Stomach smooth muscle (tissue), 2 donors: ENCODE data around the gene ZFAND2A.
"Not testable (repeated sequence)": the region's sequence is repeated elsewhere in the genome, so short reads cannot be mapped to it uniquely, and the experiment has no call there.

Source experiments
- H3K27ac ChIP-seq: one replicate; pipeline ENCODE4 v1.7.0; 2013; ENCODE audit warnings: mild to moderate bottlenecking, low read length, inconsistent platforms
- H3K27me3 ChIP-seq, 2 donors: one replicate each; pipeline ENCODE4 v1.7.0; 2013; ENCODE audit warnings: low read length in 2 of 2; ENCODE audit not compliant: insufficient read depth in 2 of 2, control insufficient read depth in 1 of 2
- H3K36me3 ChIP-seq, 2 donors: one replicate each; pipeline ENCODE4 v1.7.0; 2013; ENCODE audit warnings: low read length in 2 of 2; ENCODE audit not compliant: control insufficient read depth in 2 of 2, insufficient read depth in 2 of 2
- H3K4me1 ChIP-seq: one replicate; pipeline ENCODE4 v1.7.0; 2013; ENCODE audit warnings: low read length; ENCODE audit not compliant: control insufficient read depth, insufficient read depth
- H3K4me3 ChIP-seq, 2 donors: one replicate each; pipeline ENCODE4 v1.7.0; 2013; ENCODE audit warnings: low read length in 2 of 2
- H3K9ac ChIP-seq, 2 donors: one replicate each; pipeline ENCODE4 v1.7.0; 2013; ENCODE audit warnings: low read length in 2 of 2, mild to moderate bottlenecking in 1 of 2
- H3K9me3 ChIP-seq, 2 donors: one replicate each; pipeline ENCODE4 v1.7.0; 2013; ENCODE audit warnings: low read length in 2 of 2; ENCODE audit not compliant: control insufficient read depth in 2 of 2
- donor health status: healthy.
- donor health status: Pancreatic carcinoma.

Gene ZFAND2A, protein sequence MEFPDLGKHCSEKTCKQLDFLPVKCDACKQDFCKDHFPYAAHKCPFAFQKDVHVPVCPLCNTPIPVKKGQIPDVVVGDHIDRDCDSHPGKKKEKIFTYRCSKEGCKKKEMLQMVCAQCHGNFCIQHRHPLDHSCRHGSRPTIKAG

DNA sequence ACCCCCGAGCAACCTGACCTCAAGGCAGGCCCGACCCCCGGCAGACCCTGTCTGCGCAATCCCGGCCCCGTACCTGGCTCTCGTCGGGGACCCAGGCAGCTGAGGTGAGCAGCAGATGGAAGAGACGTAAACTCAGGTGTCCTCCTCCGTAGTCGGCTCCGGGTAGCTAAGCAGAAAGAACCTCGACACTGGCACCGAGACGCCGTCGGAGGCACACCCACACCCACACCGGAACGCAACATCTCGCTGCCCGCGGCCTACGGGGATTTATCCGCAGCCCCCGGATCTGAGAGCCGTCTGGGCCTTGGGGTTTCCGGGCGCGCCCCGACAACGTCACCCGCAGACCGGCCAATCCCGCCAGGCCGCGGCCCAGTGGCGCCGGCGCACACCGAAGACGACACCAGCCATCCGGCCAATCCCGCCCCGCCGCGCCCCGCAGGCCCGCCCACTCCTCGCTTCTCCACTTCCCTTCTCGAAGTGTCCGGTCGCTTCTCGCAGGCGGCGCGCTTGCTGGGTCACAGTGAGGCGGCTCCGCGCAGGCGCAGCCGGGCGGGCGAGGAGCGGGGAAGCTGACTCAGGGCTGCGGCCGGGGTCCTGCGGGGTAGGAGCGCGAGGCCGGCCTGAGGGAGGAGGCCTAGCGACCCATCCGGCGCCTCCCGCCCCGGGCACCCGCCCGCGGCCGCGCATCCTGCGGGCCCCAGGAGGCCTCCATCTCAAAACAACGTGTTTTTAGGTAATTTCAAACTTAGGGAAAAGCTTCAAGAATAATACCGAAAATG lies at the start of gene ZFAND2A:
Gene ZFAND2A, minus strand, starts transcription at position 306 of the 779 bp plus-strand sequence. CDS start 1,984 bp downstream, outside the sequence.
- H3K4me3 ChIP-seq, result peak within 1 kb of the TSS; percentile 86 to 99
- H3K9ac ChIP-seq, result peak within 1 kb of the TSS; percentile 97 to 98
- peaks cover 18 to 26% of the 10 kb centered on the region in 2 donors for H3K36me3 ChIP-seq
- no peaks in the 10 kb centered on the region for H3K9me3 ChIP-seq
- no peaks in the 10 kb centered on the region for H3K27me3 ChIP-seq
- H3K4me1 ChIP-seq, result peaks cover 20% of the 10 kb centered on the region
- peak within 1 kb of the TSS; percentile 93 for H3K27ac ChIP-seq

DNA sequence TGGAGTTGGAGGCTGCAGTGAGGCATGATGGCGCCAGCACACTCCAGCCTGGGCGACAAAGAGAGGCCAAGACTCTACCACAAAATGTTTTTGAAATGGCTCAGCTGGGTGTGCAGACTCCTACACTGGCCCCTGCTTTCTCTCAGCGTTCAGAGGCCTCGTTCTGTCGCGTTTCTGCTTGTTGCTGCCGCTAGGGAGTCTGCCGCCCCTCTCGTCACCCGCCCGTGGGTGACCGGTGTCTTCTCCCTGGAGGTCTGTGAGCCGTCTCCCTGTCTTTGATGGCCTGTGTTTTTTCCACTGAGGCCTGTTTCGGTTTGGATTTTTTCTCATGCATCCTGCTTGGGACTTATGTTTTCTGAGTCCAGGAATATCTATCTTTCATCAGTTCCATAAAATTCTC lies 49.1 kb upstream of the ZFAND2A start:
- H3K27ac ChIP-seq, result no peak overlapping the region
- H3K9ac ChIP-seq, result no peak overlapping the region
- no peaks in the 10 kb centered on the region for H3K9me3 ChIP-seq
- peaks cover 21 to 22% of the 10 kb centered on the region in 2 donors for H3K27me3 ChIP-seq
- no peaks in the 10 kb centered on the region for H3K36me3 ChIP-seq
- H3K4me3 ChIP-seq, result no peak overlapping the region
- peaks cover 12% of the 10 kb centered on the region for H3K4me1 ChIP-seq

DNA sequence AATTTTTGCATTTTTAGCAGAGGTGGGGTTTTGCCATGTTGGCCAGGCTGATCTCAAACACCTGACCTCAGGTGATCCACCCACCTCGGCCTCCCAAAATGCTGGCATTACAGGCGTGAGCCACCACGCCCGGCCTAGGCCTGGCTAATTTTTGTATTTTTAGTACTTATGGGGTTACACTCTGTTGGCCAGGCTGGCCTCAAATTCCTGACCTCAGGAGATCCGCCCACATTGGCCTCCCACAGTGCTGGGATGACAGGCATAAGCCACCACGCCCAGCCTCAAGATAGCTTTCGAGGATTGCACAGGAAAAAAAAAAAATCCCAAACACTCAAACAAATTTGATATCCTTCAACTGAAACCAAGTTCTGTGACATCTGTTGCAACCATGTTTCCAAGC lies 45.7 kb upstream of the ZFAND2A start:
- H3K27me3 ChIP-seq, result peaks cover 10 to 14% of the 10 kb centered on the region in 2 donors
- H3K9ac ChIP-seq, H3K9me3 ChIP-seq, H3K36me3 ChIP-seq, H3K4me3 ChIP-seq, H3K27ac ChIP-seq, H3K4me1 ChIP-seq: not testable (repeated sequence)

DNA sequence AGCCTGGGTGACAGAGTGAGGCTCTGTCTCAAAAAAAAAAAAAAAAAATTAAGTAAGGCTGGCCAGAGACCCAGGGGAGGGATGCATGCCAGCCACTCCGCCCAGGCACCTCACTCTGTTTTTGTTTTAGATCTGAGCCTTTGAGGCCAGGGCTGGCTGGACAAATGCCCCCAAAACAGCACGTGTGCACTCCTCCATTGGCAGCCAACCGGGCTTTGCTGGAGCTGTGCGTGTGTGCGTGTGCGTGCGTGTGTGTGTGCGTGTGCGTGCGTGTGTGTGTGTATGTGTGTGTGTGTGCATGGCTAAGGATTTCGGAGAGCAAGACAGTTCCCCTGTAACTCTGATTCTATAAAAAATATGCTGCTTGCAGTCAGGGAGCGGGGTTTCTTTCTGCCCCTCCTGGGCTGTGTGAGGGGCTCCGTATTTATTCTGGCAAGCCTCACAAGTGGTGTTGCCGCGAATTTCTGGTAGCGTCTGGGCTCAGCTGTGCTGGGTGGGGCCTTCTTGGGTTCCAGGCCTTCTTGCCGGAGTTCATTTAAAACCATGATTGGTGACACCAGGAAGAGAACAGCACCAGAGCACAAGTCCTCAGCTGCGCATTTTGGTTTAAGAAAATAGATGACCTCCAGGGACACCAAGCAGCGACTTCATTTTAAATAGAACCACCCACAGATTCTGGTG lies 44.6 kb upstream of the ZFAND2A start:
- no peaks in the 10 kb centered on the region for H3K36me3 ChIP-seq
- H3K9ac ChIP-seq, result no peak overlapping the region
- no peaks in the 10 kb centered on the region for H3K9me3 ChIP-seq
- peaks cover 8 to 9% of the 10 kb centered on the region in 2 donors for H3K27me3 ChIP-seq
- H3K27ac ChIP-seq, result no peak overlapping the region
- H3K4me1 ChIP-seq, result no peaks in the 10 kb centered on the region
- no peak overlapping the region for H3K4me3 ChIP-seq

DNA sequence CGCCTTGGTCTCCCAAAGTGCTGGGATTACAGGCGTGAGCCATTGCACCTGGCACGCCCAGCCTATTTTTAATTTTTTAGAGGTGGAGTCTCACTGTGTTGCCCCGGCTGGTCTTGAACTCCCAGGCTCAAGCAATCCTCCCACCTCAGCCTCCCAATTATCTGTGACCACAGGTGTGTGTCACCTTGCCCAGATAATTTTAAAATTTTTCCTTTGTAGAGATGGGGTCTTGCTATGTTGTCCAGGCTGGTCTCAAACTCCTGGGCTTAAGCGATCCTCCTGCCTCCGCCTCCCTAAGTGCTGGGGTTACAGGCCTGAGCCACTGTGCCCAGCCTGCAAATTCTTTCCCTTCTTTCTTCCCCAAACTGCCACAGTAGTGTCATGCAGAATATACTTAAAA lies 42.9 kb upstream of the ZFAND2A start:
- not testable (repeated sequence) for H3K27me3 ChIP-seq, H3K4me1 ChIP-seq, H3K9ac ChIP-seq, H3K9me3 ChIP-seq, H3K27ac ChIP-seq, H3K4me3 ChIP-seq, H3K36me3 ChIP-seq

DNA sequence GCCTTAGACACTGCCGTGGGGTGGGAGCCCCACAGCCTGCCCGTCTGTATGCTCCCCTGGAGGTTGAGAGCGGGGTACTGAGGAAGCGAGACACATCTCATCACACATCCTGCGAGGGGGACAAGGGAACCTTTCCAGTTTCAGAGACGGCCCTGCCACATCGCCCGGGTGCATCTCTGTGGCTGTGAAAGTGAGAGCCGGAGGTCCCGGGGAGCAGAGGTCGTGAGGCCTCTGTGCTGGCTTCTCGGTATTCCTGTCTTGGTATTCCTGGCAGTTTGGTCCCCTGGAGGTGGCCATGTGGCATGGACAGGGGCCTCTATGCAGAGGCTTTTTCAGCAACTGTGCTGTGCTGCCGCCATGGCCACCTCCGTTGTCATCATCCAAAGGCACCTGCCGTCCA lies 41.9 kb upstream of the ZFAND2A start:
- H3K36me3 ChIP-seq, result no peaks in the 10 kb centered on the region
- peaks cover 5 to 6% of the 10 kb centered on the region in 2 donors for H3K27me3 ChIP-seq
- H3K9me3 ChIP-seq, result no peaks in the 10 kb centered on the region
- no peak overlapping the region for H3K4me3 ChIP-seq
- no peaks in the 10 kb centered on the region for H3K4me1 ChIP-seq
- H3K9ac ChIP-seq, result no peak overlapping the region
- H3K27ac ChIP-seq, result no peak overlapping the region

DNA sequence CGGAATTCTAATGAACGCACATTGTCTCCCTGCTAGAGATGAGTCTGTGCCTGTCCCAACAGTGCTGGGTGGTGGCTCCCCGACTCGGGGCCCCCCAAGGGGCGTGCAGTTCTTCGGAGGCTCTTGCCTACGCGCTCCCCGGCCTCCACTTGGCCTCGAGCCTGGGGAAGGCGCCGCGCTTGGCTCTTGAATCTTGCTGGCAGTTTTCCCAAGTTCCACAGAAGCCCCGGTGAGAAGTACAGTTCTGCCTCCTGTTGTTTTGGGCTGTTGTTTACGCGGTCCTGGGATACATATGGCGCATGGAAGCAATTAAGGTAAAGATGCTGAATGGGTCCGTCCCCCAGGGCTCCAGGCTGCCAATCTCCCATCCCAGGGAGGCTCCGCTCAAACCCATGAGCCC lies 40.0 kb upstream of the ZFAND2A start:
- Histone ChIP-seq H3K27ac (no peak overlapping the region), H3K36me3 (no peaks in the 10 kb centered on the region), H3K4me1 (no peaks in the 10 kb centered on the region), H3K9me3 (no peaks in the 10 kb centered on the region), H3K4me3 (no peak overlapping the region), H3K9ac (no peak overlapping the region), H3K27me3 (peaks cover 5 to 9% of the 10 kb centered on the region in 2 donors)

DNA sequence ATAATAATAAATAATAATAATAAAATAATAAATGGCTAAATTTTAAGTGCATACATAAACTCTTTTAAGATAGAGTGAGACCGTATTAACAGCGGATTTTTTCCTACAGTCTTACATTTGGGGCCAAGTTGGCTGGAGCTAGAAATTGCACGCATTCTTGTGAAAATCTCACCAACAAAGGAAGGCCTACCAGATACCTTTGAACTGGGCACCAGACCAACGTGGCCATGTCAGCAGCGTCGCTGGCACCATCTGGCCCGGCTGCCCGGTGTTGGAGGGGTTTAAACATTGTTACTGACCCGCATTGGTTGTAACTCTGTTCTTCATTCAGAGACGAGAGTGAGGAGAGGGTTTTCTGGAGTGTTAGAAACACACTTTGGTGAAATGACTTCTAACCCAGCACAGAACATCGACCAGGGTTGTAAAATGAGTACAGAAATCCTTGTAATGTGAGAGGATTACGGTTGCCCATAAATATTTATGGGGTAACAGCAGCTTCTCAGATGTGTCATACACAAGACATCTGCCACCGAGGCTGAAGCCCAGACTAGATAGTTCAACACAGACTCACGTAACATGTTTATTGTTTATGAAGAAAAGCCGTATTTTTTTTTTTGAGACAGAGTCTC lies 38.1 kb upstream of the ZFAND2A start:
- Histone ChIP-seq H3K4me3 (no peak overlapping the region), H3K27ac (no peak overlapping the region), H3K4me1 (no peaks in the 10 kb centered on the region), H3K36me3 (no peaks in the 10 kb centered on the region), H3K9ac (no peak overlapping the region), H3K27me3 (peaks cover 11 to 21% of the 10 kb centered on the region in 2 donors), H3K9me3 (no peaks in the 10 kb centered on the region)

DNA sequence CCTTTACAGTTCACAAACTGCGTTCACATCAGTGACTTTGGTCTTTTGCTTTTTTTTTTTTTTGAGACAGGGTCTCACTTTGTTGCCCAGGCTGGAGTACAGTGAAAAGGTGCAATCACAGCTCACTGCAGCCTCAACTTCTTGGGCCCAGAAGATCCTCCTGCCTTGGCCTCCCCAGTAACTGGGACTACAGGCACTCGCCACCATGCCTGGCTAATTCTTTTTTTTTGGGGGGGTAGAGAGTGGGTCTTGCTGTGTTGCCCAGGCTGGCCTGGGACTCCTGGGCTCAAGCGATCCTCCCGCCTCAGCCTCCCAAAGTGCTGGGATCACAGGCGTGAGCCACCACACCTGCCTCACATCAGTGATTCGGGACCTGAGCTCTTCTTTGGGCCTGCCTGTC lies 37.0 kb upstream of the ZFAND2A start:
- no peaks in the 10 kb centered on the region for H3K4me1 ChIP-seq
- no peak overlapping the region for H3K27ac ChIP-seq
- no peak overlapping the region for H3K9ac ChIP-seq
- peaks cover 11 to 26% of the 10 kb centered on the region in 2 donors for H3K27me3 ChIP-seq
- no peaks in the 10 kb centered on the region for H3K36me3 ChIP-seq
- H3K9me3 ChIP-seq, result no peaks in the 10 kb centered on the region
- H3K4me3 ChIP-seq, result no peak overlapping the region

DNA sequence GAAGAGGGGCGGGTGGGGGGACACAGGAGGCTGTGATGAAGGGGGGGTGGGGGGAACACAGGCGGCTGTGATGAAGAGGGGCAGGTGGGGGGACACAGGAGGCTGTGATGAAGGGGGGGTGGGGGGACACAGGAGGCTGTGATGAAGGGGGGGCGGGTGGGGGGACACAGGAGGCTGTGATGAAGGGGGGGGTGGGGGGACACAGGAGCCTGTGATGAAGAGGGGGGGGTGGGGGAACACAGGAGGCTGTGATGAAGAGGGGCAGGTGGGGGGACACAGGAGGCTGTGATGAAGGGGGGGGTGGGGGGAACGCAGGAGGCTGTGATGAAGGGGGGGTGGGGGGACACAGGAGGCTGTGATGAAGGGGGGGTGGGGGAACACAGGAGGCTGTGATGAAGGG lies 36.4 kb upstream of the ZFAND2A start:
- H3K4me3 ChIP-seq, H3K9ac ChIP-seq, H3K9me3 ChIP-seq, H3K36me3 ChIP-seq, H3K4me1 ChIP-seq, H3K27ac ChIP-seq: not testable (repeated sequence)
- H3K27me3 ChIP-seq, result peaks cover 11 to 25% of the 10 kb centered on the region in 2 donors
